Right lobe of liver (tissue), 4 donors: Measurements from ENCODE around the gene EPB41.

Experiments used
- CTCF ChIP-seq, 4 donors: fragments of 200-600 bp in 3 of 4; fragments of 450-650 bp in 1 of 4; IDR thresholded peaks; one replicate each; pipeline versions ENCODE4 v1.5.1 to v1.8.0; 2016 to 2022; ENCODE audit warnings: antibody characterized with exemption in 4 of 4, mild to moderate bottlenecking in 2 of 4
- POLR2A ChIP-seq: fragments of 450-650 bp; IDR thresholded peaks from one replicate; pipeline ENCODE4 v1.6.1; 2017; ENCODE audit warnings: antibody characterized with exemption, mild to moderate bottlenecking
- donor health status: DM: no; HTN: no; CAD: no.
- donor health status: DM: no; HTN: no; CAD: no.
- donor health status: DM: no; HTN: yes; CAD: no.

GRCh38 chr1:29148656-29149491 lies 234.5 kb downstream of the EPB41 start:
- TF ChIP-seq CTCF (IDR thresholded peaks at IDR 0.05) (no peak), POLR2A (no peak)
